NCI-H446 treated with DMSO at 0.1 percent for 48 hours (cell line): ENCODE measurements around the gene DCDC2.
"Not testable (repeated sequence)": the region's sequence is repeated elsewhere in the genome, so short reads cannot be mapped to it uniquely, and the experiment has no call there.

Experiments
- DNase-seq: peaks from one replicate; lab custom pipeline; 2025; lab: John Stamatoyannopoulos, UW

Gene DCDC2

GRCh38 chr6:24324617-24325016 is 33.2 kb downstream of the DCDC2 start:
- no peak for DNase-seq

DNA sequence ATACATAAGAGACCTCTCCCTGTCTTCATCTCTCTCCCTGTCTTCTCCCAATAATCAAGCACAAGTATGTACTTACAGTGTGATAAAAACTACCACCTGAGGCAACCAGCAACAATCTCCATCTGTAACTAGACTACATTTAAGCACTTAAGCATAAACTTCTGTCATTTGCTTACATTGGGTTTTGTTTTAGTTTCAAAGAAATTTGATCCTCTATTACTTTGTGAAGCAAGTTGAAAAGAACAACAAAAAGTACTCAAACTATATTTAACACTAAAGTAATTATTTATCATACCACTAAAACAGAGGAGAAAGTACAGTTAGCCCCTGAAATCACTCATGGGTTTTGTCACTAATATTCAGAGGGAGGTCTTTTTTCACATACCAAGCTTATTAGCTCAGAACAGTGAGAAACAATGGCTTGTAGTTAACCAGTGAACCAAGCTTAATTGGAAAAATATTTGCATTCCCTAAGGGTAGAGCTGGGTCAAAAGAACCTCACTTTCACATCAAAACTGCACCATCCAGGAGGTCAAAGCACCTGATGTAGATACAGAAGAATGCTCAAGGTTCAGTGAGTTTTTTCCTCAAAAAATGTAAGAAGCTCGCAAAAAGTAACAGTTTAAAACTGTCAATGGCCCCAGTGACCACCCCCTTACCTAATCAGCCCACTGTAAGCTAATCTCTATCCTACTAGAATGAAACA is 34.1 kb downstream of the DCDC2 start:
- DNase-seq: no peak

DNA sequence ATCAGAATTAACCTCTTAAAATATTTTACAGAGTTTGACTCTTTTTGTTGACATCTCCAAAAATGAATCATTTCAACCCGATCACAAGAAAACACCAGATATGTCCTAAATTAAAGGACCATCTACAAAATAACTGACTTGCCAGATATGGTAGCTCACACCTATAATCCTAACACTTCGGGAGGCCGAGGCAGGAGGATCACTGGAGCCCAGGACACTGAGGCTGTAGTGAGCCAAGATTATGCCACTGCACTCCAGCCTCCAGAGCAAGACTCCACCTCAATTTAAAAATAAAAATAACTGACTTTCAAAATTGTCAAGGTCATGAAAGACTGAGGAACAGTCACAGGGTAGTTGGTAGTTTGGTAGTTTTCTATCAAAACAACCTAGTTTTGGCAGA is 34.9 kb downstream of the DCDC2 start:
- no peak for DNase-seq

DNA sequence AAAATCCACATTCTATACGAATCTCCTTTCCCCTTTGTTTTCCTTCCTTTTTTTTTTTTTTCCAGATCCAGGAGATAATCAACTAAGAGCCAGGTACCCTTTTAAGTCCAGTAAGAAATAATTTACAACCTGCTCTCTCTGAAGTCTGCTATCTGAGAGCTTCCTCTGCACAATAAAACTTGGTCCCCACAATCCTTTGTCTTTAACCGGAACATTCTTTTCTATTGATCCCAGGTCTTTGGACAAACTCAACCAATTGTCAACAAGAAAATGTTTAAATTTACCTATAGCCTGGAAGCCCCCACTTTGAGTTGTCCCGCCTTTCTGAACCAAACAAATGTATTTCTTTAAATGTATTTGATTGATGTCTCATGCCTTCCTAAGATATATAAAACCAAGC is 35.4 kb downstream of the DCDC2 start:
- DNase-seq: not testable (repeated sequence)

DNA sequence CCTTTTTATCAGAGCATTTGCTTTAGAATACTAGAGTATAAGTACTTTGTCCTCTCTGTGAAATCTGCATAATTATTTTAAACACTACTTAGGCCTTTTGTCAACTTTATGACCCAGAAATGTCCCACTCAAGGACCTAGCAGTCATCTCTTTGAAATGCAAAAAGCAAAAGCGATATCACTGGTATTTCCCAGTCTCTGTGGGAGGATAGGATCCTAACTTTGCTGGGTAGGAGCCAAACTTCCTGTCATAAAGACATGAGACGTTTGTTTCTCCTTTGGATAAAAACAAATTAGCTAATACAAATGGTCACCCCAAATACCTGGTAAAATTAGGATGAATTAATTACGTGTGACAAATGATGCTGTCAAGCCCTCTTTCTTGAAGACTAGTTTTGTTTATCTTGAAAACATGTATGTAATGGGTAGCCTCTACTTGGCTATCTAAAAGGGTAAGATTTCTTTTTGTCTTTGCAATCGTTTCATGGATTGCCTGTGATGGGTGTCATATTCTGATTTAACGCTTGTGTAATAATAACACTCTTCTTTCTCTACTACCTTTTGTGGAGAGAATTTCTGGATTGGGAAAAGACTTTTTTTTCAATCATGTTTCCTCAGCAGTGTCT is 36.2 kb downstream of the DCDC2 start:
- no peak for DNase-seq

- no peak for DNase-seq
Measured at GRCh38 chr6:24313251-24314141, 44.4 kb downstream of the DCDC2 start.

- not testable (repeated sequence) for DNase-seq
Measured at GRCh38 chr6:24311775-24312174, 46.1 kb downstream of the DCDC2 start.

DNA sequence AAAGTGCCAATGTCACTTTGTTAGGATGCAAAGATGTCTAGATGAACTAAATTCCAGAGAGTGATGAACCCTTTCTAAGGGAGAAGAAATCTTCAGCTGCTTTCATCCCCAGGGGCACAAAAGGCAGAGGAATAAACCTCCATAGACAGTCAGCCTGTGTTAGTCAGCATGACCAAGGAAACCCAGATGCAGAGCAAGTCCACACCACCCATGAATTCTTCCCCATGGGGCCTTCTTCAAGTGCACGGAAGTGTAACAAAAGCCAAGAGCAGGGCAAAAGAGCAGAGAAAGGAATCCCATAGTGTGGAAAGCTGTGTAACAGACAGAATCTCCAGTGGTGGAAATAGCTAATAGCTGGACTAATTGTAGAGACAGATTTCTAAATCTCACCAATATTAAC is 50.0 kb downstream of the DCDC2 start:
- no peak for DNase-seq

GRCh38 chr6:24306936-24307335 is 50.9 kb downstream of the DCDC2 start:
- no peak for DNase-seq

- no peak for DNase-seq
Measured at GRCh38 chr6:24306038-24306437, 51.8 kb downstream of the DCDC2 start.

DNA sequence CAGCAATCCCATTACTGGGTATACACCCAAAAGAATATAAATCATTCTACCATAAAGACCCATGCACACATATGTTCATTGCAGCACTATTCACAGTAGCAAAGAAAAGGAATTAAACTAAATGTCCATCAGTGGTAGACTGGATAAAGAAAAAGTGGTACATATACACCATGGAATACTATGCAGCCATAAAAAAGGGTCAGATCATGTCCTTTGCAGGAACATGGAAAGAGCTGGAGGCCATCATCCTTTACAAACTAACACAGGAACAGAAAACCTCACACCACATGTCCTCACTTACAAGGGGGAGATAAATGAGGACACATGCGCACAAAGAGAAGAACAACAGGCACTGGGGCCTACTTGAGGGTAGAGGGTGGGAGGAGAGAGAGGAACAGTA is 60.9 kb downstream of the DCDC2 start:
- DNase-seq: no peak

- not testable (repeated sequence) for DNase-seq
Measured at GRCh38 chr6:24293852-24294251, 64.0 kb downstream of the DCDC2 start.

GRCh38 chr6:24287239-24287638 is 70.6 kb downstream of the DCDC2 start:
- DNase-seq: no peak

DNA sequence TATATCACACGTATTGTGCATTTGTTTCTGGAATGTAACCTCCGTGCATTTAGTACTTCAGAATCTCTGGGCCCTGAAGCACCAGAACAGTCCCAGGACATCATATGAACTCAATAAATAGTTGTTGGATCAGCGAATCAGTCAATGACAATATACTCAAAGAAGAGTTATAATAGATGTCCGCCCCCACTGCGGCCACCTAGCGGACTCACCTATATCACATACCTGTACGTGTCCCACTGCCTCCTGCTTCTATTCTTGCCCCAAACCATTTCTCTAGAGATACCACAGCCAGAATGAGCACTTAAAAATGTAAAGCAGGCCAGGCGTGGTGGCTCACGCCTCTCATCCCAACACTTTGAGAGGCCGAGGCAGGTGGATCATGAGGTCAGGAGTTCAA is 73.9 kb downstream of the DCDC2 start:
- DNase-seq: no peak

DNA sequence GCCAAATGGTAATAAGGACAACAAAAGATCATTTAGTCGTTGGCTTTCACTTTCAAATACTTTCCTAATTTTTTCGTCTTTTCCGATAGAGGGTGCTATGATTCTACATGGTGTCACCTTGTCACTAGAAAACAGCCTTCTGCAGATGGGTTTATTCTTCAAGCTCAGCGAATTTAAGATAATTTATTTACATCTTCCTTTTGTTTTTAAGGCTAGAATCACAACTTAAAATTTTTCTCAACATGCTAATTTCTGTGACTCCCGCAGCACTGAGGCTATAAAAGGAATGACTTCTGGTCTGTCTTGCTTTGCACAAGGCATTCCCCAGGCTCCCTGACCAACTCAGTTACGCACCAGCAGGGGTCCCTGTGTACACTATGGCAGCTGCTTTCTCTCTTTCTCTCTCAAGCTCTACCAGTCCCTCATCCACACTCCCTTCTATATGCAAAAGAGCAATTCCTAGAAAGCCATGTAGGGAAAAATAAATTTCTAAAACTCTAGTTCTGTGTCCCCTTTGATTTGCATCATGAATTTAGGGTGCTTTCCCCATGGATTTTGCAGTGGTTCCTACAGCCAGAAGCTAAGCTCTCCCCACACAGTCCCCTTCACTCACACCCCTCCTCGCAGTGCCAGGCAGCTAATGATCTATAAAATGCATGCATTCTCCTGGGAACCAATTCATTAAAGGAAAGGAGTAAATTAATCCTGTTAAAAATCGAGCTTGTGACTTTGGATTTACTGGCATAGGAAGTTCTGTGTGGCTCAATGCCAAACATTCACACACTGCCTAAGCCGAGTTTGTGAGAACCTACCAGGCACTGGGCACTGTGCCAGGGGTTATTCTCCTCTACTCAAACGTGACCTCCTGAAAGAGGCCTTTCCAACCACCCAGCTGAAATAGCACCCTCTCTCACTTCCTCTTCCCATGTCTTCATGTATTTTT is 74.5 kb downstream of the DCDC2 start:
- peak; percentile 66 for DNase-seq

DNA sequence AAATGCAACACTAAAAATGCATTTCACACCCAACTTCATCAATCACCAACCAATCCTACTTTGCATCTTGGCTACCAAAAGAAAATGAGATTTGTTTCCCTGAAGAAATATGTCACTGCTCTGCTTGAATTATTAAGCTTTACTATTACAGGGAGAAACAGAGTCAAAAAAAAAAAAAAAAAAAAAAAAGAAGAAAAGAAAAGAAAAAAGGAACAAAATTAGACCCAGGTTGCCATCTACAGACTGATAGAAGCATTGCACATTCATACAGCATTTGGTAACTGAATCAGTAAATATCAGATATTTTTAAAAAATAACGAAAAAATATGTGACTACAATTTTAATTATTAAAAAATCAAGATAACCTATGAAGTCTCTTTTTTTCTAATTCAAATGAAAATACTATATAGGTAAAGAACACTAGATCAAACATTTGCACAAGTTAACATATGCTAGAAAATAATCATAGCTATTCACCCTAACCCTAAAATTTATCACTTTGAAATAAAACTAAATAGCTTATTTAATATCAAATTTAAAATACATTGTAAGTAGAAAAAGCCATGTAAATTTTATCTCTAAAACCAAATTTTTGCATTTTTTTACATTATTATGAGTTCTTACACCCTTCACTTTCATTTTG is 83.3 kb downstream of the DCDC2 start:
- DNase-seq: no peak

DNA sequence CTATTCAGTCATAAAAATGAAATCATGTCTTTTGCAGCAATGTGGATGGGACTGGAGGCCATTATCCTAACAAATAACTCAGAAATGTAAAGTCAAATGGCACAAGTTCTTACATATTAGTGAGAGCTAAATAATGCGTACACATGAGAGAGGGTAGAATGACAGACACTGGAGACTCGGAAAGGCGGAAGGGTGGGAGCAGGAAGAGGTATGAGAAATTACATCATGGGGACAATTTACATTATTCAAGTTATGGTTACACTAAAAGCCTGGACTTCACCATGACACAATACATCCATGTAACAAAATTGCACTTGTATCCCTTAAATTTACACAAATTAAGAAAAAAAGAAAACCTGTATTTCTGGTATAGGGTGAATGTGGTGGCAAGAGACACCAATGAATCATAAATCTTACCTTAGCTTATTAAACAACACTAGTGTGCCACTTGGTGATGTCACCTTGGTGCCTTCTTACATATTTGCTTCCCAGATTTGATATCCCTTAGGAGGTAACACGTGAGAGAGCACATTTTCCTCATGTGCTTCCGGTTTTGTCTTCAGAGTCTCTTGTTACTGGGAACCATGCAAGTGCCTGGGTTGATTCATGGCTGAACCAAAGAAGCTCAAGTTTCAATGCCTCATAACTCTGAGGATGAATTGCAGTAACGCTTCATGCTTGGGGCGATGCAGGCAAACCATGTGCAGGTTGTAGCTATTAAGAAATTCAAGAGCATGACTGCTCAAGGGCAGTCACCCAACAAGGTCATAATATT is 84.6 kb downstream of the DCDC2 start:
- no peak for DNase-seq

DNA sequence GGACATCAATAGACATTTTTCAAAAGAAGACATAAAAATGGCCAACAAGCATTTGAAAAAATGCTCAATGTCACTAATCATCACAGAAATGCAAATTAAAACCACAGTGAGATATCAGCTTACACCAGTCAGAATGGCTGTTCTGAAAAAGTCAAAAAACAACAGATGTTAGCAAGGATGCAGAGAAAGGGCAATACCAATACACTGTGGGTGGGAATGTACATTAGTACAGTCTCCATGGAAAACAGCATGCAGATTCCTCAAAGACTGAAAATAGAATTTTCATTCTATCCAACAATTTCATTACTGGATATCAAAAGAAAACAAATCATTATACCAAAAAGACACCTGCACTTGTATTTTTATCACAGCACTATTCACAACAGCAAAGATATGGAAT is 85.3 kb downstream of the DCDC2 start:
- no peak for DNase-seq

DNA sequence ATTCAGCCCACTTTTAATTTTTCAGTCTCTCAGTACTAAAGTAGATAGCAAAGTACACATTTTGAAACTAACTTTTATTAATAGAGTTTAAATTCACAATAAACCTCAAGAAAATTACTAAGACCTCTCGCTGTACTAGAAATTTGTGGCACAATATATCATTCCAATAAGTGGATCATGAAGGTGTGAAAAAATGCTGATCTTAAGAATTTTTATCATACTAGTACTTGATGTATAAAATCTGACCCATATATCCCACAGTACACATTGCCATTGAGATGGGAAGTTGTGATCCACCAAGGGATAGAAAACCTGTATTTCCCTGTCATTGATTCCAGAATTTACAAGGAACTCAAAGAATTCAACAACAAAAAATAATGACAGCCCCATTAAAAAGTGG is 85.7 kb downstream of the DCDC2 start:
- no peak for DNase-seq

DNA sequence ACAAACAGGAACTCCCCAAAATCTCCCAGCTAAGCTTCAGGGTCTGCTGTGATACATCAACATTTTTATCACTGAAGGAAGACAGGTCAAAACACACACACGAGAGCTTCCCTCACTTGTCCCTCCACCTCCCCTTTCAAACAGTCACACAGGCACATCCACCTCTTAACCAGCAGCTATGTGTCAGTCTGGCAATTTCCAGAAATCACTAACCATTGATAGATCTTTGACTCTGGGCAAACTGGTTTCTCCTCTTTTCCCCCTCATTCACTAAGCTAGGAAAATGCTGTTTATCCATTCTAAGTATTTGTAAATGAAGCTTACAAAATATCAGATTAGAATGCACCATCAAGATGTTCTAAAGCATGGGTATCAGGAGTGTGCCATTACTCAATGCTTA is 87.8 kb downstream of the DCDC2 start:
- no peak for DNase-seq

DNA sequence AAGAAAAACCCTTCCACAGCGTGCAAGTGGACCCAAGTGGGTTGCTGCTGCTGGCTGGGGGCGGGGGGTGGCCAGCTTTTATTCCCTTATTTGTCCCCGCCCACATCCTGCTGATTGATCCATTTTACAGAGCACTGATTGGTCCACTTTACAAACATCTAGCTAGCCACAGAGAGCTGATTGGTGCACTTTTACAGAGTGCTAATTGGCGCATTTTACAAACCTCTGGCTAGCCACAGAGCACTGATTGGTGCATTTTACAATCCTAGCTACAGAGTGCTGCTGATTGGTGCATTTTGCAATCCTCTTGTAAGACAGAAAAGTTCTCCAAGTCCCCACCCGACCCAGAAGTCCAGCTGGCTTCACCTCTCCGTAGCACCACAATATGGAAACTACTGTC is 99.6 kb downstream of the DCDC2 start:
- DNase-seq: not testable (repeated sequence)
